Keratinocyte (primary cell): Measurements from ENCODE around the gene NLK.
"Not testable (repeated sequence)": the region's sequence is repeated elsewhere in the genome, so short reads cannot be mapped to it uniquely, and the experiment has no call there.

Experiments
- EZH2 ChIP-seq: IDR thresholded peaks from one replicate; pipeline ENCODE4 v1.6.1; 2012; ENCODE audit warnings: inconsistent platforms, mild to moderate bottlenecking, low read length, moderate library complexity
- TF ChIP-seq, protein P1 (sequence below), 3 experiments: IDR thresholded peaks in 1 of 3; conservative IDR thresholded peaks in 1 of 3; optimal IDR thresholded peaks in 1 of 3; 2 replicates in 2 of 3; 3 replicates in 1 of 3; pipeline versions ENCODE3 to v1.5.1; 2011; ENCODE audit warnings: low read length in 3 of 3, mild to moderate bottlenecking in 3 of 3, moderate library complexity in 2 of 3, control low read depth in 1 of 3, inconsistent platforms in 1 of 3; ENCODE audit not compliant: insufficient read depth in 2 of 3; ENCODE audit errors: extremely low read depth in 1 of 3

DNA sequence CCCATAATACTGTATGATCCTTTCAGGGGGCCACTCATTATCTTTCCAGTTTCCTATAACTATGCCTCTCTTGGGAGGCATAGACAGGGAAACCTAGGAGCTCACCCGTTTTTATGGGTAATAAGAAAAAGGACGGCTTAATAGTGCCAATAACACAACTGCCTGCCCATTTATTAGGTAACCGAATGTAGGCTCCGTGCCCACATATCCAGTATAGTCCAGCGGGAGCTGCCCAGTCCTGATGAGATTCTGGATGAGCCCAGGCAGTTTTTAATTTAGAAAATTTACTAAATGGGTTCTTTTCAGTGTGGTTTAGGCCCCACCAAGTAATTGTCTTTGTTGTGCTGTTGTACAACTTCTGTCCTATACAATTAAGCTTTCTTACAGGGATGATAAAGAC lies 189.1 kb downstream of the NLK start:
- TF ChIP-seq, protein P1, sequence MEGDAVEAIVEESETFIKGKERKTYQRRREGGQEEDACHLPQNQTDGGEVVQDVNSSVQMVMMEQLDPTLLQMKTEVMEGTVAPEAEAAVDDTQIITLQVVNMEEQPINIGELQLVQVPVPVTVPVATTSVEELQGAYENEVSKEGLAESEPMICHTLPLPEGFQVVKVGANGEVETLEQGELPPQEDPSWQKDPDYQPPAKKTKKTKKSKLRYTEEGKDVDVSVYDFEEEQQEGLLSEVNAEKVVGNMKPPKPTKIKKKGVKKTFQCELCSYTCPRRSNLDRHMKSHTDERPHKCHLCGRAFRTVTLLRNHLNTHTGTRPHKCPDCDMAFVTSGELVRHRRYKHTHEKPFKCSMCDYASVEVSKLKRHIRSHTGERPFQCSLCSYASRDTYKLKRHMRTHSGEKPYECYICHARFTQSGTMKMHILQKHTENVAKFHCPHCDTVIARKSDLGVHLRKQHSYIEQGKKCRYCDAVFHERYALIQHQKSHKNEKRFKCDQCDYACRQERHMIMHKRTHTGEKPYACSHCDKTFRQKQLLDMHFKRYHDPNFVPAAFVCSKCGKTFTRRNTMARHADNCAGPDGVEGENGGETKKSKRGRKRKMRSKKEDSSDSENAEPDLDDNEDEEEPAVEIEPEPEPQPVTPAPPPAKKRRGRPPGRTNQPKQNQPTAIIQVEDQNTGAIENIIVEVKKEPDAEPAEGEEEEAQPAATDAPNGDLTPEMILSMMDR (optimal IDR thresholded peaks at IDR 0.05 in 1 of 3, IDR thresholded peaks at IDR 0.05 in 1 of 3, conservative IDR thresholded peaks at IDR 0.05 in 1 of 3; ENCODE audit: extremely low read depth in 1 of 3, insufficient read depth in 2 of 3, low read length in 3 of 3) = not testable (repeated sequence)
- not testable (repeated sequence) for TF ChIP-seq EZH2
